ENCODE measurements around the gene DBX2. TPM values are rescaled to one million over a fixed set of nuclear protein-coding genes. Genes with fewer than 3 reads are reported as not detected.
"Not testable (repeated sequence)": the region's sequence is repeated elsewhere in the genome, so short reads cannot be mapped to it uniquely, and the experiment has no call there.

Gene DBX2
- not detected for polyA plus RNA-seq

DNA sequence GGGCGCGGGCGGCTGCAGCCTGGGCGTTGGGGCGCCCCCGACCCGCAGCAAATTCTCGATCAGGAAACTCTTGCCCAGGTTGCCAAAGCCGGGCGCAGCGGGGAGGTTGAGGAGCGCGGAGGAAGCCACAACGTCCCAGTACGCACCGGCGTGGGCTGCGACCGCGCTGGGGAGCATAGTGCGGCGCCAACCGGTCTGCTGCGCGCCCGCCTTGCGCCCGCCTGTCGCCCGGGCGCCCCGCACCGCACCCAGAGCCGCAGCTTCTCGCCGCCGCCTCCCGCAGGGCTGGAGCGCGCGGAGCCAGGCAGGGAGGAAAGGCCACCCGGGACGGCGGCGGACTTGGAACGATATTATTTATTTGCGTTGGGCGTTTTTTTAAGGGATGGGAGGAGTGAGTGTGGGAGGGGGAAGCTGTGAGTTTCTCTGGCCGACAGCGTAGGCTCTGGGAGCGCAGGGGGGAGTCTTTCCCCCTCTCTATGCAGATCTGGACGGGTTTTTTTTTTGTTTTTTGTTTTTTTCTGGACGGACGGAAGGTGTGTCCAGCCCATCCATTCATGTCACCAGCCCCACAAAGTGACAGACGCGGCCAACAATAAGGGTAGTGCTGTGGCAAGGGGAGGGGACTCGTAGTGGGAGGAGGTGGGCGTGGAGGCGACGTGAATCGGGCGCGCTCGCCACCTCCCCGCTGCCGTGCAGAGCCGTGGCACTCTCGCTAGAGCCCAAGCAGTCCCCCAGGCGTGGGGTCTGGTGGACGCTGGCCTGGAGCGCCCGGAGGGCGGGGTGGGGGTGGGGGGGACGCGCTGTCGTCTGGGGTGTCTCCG is at the start of gene DBX2:
Gene DBX2, minus strand, starts transcription at position 349 of the 821 bp plus-strand sequence. Its CDS starts 172 bp downstream, at position 177.
- H3K27me3 Mint-ChIP-seq = peaks cover 26% of the 10 kb centered on the region
- H3K4me3 Mint-ChIP-seq = peak within 1 kb of the TSS in 1 of 4 donors; percentile 27

GRCh38 chr12:45098766-45099165 is 47.9 kb upstream of the DBX2 start:
- Mint-ChIP-seq H3K36me3 (no peaks in the 10 kb centered on the region), H3K4me3 (no peak overlapping the region), H3K9me3 (no peaks in the 10 kb centered on the region), H3K4me1 (no peaks in the 10 kb centered on the region), H3K27me3 (peaks cover 8% of the 10 kb centered on the region), H3K27ac (no peak overlapping the region)

More for the DNA sequence above, at the start of gene DBX2:
- Mint-ChIP-seq H3K4me1 (no peaks in the 10 kb centered on the region), H3K9me3 (peaks cover 0 to 2% (median 0%) of the 10 kb centered on the region in 3 donors), H3K36me3 (no peaks in the 10 kb centered on the region), H3K27ac (no peak within 1 kb of the TSS)

DNA sequence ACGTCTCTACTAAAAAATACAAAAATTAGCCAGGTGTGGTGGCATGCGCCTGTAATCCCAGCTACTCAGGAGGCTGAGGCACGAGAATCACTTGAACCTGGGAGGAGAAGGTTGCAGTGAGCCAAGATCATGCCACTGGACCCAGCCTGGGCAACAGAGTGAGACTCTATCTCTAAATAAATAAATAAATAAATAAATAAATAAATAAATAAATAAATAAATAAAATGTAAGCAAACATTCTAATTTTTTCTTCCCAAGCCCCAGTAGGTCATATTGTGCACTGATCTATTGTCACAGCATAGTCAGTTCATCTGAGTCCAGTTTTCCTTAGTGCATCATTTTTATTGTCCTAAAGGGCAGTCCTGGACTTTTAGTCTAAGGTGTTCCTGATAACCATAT is 44.5 kb upstream of the DBX2 start:
- H3K27ac Mint-ChIP-seq, H3K4me3 Mint-ChIP-seq: not testable (repeated sequence)

GRCh38 chr12:45093051-45093450 is 42.2 kb upstream of the DBX2 start:
- H3K4me3 Mint-ChIP-seq = no peak overlapping the region
- H3K9me3 Mint-ChIP-seq = peaks cover 0 to 1% (median under 1%) of the 10 kb centered on the region in 3 donors
- H3K4me1 Mint-ChIP-seq = no peaks in the 10 kb centered on the region
- no peak overlapping the region for H3K27ac Mint-ChIP-seq
- H3K36me3 Mint-ChIP-seq = no peaks in the 10 kb centered on the region
- peaks cover 5% of the 10 kb centered on the region for H3K27me3 Mint-ChIP-seq

More for the DNA sequence above, 44.5 kb upstream of the DBX2 start:
- H3K36me3 Mint-ChIP-seq, H3K9me3 Mint-ChIP-seq, H3K27me3 Mint-ChIP-seq, H3K4me1 Mint-ChIP-seq: not testable (repeated sequence)

- Mint-ChIP-seq H3K27ac (no peak overlapping the region), H3K4me3 (no peak overlapping the region), H3K9me3 (peaks cover 3 to 8% (median 4%) of the 10 kb centered on the region in 3 donors), H3K27me3 (peaks cover 1% of the 10 kb centered on the region), H3K4me1 (no peaks in the 10 kb centered on the region), H3K36me3 (no peaks in the 10 kb centered on the region)
These were observed 38.6 kb upstream of the DBX2 start for GRCh38 chr12:45089411-45090075.

GRCh38 chr12:45088608-45089007 is 37.7 kb upstream of the DBX2 start:
- Mint-ChIP-seq H3K36me3 (no peaks in the 10 kb centered on the region), H3K27ac (no peak overlapping the region), H3K4me3 (no peak overlapping the region), H3K27me3 (peaks cover 1% of the 10 kb centered on the region), H3K9me3 (peaks cover 3 to 8% (median 4%) of the 10 kb centered on the region in 3 donors), H3K4me1 (no peaks in the 10 kb centered on the region)

DNA sequence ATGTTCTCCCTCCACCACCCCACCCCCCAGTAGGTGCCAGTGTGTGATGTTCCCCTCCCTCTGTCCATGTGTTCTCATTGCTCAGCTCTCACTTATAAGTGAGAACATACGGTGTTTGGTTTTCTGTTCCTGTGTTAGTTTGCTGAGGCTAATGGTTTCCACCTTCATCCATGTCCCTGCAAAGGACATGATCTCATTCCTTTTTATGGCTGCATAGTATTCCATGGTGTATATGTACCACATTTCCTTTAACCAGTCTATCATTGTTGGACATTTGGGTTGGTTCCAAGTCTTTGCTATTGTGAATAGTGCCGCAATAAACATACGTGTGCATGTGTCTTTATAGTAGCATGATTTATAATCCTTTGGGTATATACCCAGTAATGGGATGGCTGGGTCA is 33.3 kb upstream of the DBX2 start:
- not testable (repeated sequence) for H3K4me3 Mint-ChIP-seq, H3K36me3 Mint-ChIP-seq, H3K27ac Mint-ChIP-seq, H3K4me1 Mint-ChIP-seq, H3K27me3 Mint-ChIP-seq
- H3K9me3 Mint-ChIP-seq = peaks cover 3 to 11% (median 7%) of the 10 kb centered on the region in 3 donors

DNA sequence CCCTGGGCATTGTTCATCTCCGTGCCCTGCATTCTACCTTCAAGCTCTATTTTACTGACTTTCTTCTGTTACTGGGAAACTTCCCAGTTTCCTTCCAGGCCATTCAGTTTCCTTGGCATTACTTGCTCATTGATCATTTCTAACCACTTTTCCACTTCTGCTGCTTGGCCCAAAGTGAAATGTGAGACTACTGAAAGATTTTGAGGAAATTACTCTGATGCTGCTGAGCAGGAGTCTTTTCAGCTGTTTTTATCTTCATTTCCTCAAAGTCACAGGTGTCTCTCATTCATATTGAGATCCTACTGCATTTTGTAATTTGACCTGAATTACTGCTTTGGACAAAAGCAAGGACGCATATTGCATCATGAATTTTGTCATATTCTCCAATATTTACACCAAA is 26.4 kb upstream of the DBX2 start:
- no peaks in the 10 kb centered on the region for H3K36me3 Mint-ChIP-seq
- peaks cover 0 to 3% (median 0%) of the 10 kb centered on the region in 3 donors for H3K9me3 Mint-ChIP-seq
- H3K4me1 Mint-ChIP-seq = no peaks in the 10 kb centered on the region
- H3K4me3 Mint-ChIP-seq = no peak overlapping the region
- peak overlapping the region in 1 of 3 donors; percentile 1 for H3K27ac Mint-ChIP-seq
- H3K27me3 Mint-ChIP-seq = peaks cover 4% of the 10 kb centered on the region

GRCh38 chr12:45076417-45077026 is 25.6 kb upstream of the DBX2 start:
- Mint-ChIP-seq H3K27ac (no peak overlapping the region), H3K27me3 (peaks cover 4% of the 10 kb centered on the region), H3K36me3 (no peaks in the 10 kb centered on the region), H3K9me3 (peaks cover 0 to 3% (median 0%) of the 10 kb centered on the region in 3 donors), H3K4me1 (no peaks in the 10 kb centered on the region), H3K4me3 (no peak overlapping the region)

GRCh38 chr12:45075587-45076282 is 24.8 kb upstream of the DBX2 start:
- no peaks in the 10 kb centered on the region for H3K36me3 Mint-ChIP-seq
- peaks cover 4% of the 10 kb centered on the region for H3K27me3 Mint-ChIP-seq
- no peak overlapping the region for H3K27ac Mint-ChIP-seq
- no peak overlapping the region for H3K4me3 Mint-ChIP-seq
- peaks cover 0 to 3% (median 0%) of the 10 kb centered on the region in 3 donors for H3K9me3 Mint-ChIP-seq
- no peaks in the 10 kb centered on the region for H3K4me1 Mint-ChIP-seq

GRCh38 chr12:45065125-45065626 is 14.3 kb upstream of the DBX2 start:
- H3K27me3 Mint-ChIP-seq = peaks cover 6% of the 10 kb centered on the region
- no peak overlapping the region for H3K27ac Mint-ChIP-seq
- H3K9me3 Mint-ChIP-seq = peaks cover 3 to 16% (median 6%) of the 10 kb centered on the region in 3 donors
- H3K36me3 Mint-ChIP-seq = peaks cover 1% of the 10 kb centered on the region
- H3K4me3 Mint-ChIP-seq = peak overlapping the region in 1 of 4 donors; percentile 51
- H3K4me1 Mint-ChIP-seq = no peaks in the 10 kb centered on the region

DNA sequence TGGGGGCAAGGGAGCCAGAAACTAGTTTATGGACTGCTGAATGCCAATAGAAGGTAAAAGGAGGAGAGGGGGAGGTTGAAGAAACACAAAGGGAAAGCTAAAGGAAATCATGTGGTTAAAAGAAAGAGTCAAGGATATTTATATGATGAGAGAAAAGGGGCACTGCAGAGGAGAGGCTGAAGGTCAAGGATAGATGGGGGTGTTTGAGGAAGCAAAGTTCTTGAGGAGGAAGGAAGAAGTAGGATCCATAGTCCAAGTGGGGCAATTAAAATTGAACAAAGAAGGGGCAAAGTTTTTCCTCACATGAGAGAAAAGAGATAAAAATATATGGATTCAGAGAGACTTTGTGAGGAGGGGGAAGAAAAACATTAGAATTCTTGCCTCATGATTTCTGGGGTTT is 10.1 kb upstream of the DBX2 start:
- Mint-ChIP-seq H3K36me3 (peaks cover 1% of the 10 kb centered on the region), H3K9me3 (peaks cover 3 to 6% (median 5%) of the 10 kb centered on the region in 3 donors), H3K4me3 (no peak overlapping the region), H3K27ac (no peak overlapping the region), H3K27me3 (peaks cover 6% of the 10 kb centered on the region), H3K4me1 (no peaks in the 10 kb centered on the region)

- H3K4me1 Mint-ChIP-seq = no peaks in the 10 kb centered on the region
- no peak overlapping the region for H3K4me3 Mint-ChIP-seq
- no peak overlapping the region for H3K27ac Mint-ChIP-seq
- peaks cover 21% of the 10 kb centered on the region for H3K27me3 Mint-ChIP-seq
- no peaks in the 10 kb centered on the region for H3K36me3 Mint-ChIP-seq
- H3K9me3 Mint-ChIP-seq = peaks cover 0 to 2% (median 0%) of the 10 kb centered on the region in 3 donors
These were observed 750 bp upstream of the DBX2 start for GRCh38 chr12:45051572-45052125.

DNA sequence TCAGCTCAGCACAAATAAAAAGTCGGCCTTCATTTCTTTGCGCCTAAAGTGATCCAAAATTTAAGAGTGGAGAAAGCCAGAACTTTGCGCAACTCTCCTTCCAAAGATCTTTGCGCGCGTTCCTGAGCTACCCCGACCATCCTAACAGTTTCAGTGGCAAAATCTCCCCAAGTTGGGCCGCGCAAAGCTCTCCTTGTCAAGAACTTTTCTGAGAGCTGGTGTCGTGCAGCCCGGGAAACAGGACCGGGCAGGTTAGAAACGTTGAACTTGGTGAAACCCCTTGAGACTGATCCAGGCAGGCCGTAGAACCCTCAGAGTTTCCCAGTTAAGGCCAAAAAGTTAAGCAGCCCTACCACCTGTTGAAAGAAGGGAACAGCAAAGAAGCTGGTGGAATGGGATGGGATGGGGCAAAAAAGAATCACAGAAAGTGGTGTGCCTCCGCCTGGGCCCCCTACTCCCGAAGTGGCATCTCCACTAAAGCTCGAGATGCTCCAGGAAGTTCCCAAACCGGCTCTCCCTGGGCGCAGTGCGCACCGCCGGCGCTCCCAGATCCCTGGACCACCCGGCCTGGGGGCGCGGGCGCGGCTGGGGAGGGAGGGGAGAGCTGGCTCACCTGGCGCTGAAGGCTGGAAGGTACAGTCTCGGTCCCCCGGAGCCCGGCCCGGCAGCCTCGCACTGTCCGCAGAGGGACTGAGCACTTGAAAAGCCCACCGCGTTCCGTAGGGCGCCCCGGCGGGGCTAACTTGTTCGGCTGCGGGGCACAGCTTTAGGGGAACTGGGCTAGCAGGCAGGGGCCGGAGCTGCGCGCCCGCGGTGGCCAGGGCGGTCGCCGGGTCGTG is 768 bp downstream of the DBX2 start:
- H3K36me3 Mint-ChIP-seq = no peaks in the 10 kb centered on the region
- no peak overlapping the region for H3K4me3 Mint-ChIP-seq
- H3K27ac Mint-ChIP-seq = no peak overlapping the region
- H3K4me1 Mint-ChIP-seq = no peaks in the 10 kb centered on the region
- peaks cover 24% of the 10 kb centered on the region for H3K27me3 Mint-ChIP-seq
- H3K9me3 Mint-ChIP-seq = peaks cover 0 to 2% (median 0%) of the 10 kb centered on the region in 3 donors

Data from IgD-negative memory B cell (primary cell).